Measurements from ENCODE around the gene ZNF438.

Gene ZNF438

DNA sequence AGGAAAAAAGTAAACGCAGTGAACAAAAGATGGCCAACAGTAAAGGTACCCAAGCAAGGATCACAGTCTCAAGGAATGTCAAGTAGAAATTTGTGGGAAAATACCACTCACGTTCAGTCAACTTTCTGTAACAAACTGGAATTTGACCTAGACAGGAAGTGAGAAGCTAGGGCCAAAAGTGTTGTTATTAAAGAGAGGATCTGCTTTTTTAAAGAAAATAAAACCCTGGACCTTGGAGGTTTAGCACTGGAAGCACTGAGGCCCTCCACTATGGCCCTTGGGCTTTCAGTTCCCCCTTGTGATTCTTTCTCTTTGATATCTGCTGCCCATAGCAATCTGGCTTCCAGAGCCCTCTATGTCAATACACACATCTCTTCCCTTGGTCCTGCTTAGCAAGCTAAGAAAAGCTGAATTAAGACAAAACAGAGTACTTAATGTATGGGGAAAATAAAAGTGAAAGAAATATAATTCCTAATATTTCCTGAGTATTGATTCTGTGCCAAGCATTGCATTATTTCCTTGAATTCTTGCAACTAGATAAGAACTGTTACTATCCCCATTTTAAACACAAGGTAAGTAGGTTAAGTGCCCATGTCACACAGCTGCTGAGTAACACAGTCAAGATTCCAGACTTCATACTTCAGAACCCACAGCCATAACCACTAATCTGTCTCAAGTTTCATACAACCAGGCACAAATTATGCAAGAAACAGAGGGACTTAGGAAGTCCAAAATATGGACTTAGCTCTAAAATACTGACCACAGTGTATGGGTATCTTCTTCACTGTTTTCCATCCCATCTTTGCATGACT, 2.6 kb upstream of the ZNF438 start:
- TF ChIP-seq, protein P1, sequence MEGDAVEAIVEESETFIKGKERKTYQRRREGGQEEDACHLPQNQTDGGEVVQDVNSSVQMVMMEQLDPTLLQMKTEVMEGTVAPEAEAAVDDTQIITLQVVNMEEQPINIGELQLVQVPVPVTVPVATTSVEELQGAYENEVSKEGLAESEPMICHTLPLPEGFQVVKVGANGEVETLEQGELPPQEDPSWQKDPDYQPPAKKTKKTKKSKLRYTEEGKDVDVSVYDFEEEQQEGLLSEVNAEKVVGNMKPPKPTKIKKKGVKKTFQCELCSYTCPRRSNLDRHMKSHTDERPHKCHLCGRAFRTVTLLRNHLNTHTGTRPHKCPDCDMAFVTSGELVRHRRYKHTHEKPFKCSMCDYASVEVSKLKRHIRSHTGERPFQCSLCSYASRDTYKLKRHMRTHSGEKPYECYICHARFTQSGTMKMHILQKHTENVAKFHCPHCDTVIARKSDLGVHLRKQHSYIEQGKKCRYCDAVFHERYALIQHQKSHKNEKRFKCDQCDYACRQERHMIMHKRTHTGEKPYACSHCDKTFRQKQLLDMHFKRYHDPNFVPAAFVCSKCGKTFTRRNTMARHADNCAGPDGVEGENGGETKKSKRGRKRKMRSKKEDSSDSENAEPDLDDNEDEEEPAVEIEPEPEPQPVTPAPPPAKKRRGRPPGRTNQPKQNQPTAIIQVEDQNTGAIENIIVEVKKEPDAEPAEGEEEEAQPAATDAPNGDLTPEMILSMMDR (IDR thresholded peaks at IDR 0.05; ENCODE audit: low read depth, low read length, missing control alignments): no peak
- DNase-seq (ENCODE audit: extremely low read depth, low read depth): peak; percentile 75
- no peak overlapping the region for H3K4me3 ChIP-seq (replicated peaks; ENCODE audit: low read depth, low read length)

DNA sequence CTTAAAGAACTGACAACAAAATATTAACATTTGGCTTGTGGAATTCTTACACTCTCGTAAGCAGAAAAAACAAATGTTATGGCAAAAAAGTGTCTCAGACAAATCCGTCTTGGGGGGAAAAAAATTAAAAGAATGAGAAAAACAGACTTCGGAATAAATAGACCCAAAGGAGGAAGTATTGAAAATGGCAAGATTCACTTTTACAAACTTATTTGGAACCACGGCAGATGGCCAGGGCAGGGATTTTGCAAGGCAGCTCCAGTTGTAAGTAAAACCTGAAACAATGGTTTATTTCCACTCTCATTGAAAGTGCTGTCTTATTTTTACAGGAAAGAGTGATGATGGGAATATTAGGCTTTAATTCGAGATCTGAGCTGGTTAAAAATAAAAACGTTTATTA, 1.5 kb upstream of the ZNF438 start:
- TF ChIP-seq, protein P1 (IDR thresholded peaks at IDR 0.05; ENCODE audit: low read depth, low read length, missing control alignments): no peak
- DNase-seq (ENCODE audit: extremely low read depth, low read depth): no peak
- no peak overlapping the region for H3K4me3 ChIP-seq (replicated peaks; ENCODE audit: low read depth, low read length)

DNA sequence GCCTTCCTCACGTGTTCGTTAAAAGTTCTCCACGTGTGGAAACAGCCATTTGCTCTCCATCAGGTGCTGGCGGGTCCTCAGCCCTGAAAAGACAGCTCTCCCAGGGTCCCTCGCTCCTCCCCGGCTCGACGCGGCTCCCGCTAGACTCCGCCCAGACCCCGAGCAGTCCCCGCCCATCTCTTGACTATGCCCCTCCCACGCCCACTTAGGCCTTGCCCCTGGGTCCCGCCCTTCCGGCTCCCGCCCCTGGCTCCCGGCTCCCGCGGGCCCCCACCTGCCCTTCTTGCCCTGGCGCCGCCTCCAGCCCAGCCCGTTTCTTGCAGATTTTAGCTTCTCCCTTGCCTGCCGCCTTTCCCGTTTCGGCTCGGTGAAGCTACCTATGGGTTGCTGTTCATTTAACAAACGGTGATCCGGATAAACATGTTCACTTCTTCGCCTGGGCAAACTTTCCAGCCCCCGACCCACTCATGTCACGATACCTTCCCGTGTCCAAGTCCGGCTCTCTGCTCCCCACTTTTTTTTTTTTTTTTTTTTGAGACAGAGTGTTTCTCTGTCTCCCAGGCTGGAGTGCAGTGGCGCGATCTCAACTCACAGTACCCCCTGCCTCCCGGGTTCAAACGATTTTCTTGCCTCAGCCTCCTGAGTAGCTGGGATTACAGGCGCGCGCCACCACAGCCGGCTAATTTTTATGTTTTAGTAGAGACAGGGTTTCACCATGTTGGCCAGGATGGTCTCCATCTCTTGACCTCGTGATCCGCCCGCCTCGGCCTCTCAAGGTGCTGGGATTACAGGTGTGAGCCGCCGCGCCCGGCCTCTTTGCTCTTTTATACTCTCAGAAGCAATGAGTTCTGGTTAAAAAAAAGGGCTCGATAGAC, 830 bp upstream of the ZNF438 start:
- TF ChIP-seq, protein P1 (IDR thresholded peaks at IDR 0.05; ENCODE audit: low read depth, low read length, missing control alignments): no peak
- peak overlapping the region; percentile 55 for H3K4me3 ChIP-seq (replicated peaks; ENCODE audit: low read depth, low read length)
- peak; percentile 88 for DNase-seq (ENCODE audit: extremely low read depth, low read depth)

- H3K4me3 ChIP-seq (replicated peaks; ENCODE audit: low read depth, low read length): peak overlapping the region; percentile 55
- TF ChIP-seq, protein P1 (IDR thresholded peaks at IDR 0.05; ENCODE audit: low read depth, low read length, missing control alignments): no peak
- no peak for DNase-seq (ENCODE audit: extremely low read depth, low read depth)
Measured at GRCh38 chr10:31031205-31031557, 484 bp downstream of the ZNF438 start.

DNA sequence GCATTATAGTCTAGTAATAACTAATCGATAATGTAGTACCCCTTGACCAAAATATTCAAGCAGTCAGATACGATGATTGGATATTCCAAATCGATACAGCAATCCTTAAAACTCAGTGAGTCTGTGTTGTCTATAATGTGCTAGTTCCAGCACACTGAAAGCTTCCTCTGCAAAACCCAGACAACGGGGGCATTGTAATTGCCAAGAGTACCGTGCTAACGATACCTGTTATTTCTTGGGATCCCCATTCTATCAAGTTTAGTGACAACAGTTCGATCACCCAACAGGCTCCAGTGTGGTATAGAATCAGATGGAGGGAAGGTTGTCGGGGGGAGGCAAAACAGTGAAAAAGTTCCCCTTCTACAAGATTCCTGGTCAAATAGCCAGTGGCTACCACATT, 865 bp downstream of the ZNF438 start:
- TF ChIP-seq, protein P1 (IDR thresholded peaks at IDR 0.05; ENCODE audit: low read depth, low read length, missing control alignments): no peak
- DNase-seq (ENCODE audit: extremely low read depth, low read depth): no peak

DNA sequence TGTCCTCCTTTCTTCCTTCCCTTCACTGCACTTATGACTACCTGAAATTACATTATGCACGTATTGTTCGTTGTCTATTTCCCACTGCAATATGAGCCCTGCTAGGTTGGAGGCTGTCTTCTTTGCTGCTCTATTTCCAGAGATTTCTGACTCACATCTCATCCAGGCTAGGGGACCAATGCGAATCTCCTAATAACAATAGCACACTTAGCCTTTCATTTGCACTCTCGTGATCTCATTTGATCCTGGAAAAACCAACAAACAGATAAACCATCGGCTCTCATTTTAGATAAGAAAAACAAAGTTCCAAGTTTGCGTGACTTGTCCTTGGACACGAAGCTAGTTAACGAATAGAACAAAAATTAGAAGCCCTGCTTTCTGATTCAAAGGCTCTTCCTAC, 1.4 kb downstream of the ZNF438 start:
- H3K4me3 ChIP-seq (replicated peaks; ENCODE audit: low read depth, low read length): no peak overlapping the region
- DNase-seq (ENCODE audit: extremely low read depth, low read depth): no peak
- TF ChIP-seq, protein P1 (IDR thresholded peaks at IDR 0.05; ENCODE audit: low read depth, low read length, missing control alignments): no peak

More for the DNA sequence above, 865 bp downstream of the ZNF438 start:
- H3K4me3 ChIP-seq (replicated peaks; ENCODE audit: low read depth, low read length): peak overlapping the region; percentile 55

Measured in HFF-Myc (cell line).